ENCODE results near the gene MALSU1. TPM values are rescaled to one million over a fixed set of nuclear protein-coding genes. Genes with fewer than 3 reads are reported as not detected.

MALSU1 gene
- polyA plus RNA-seq, 1 of the 3 experiments (the other 2 are of a cell fraction), result 102 TPM

DNA sequence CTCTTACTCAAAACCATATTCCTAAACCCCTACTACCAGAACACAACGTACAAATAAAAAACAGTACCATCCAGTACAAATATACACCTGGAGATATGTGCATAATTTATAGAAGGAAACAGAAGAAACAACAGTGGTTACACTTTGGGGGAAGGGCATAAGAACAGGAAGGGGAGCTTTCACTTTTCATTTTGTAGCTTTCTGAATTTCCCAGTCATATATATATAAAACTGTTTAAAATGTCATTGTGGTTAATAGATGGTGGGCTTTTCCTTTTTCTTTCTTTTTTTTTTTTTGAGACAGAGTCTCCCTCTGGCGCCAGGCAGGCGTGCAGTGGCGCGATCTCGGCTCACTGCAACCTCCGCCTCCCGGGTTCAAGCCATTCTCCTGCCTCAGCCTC is 47.2 kb downstream of the MALSU1 start (continued):
- TF ChIP-seq CHD2 (IDR thresholded peaks at IDR 0.05; ENCODE audit: low read length, partially characterized antibody) (no peak), TAF1 (IDR thresholded peaks at IDR 0.05; ENCODE audit: borderline replicate concordance, low read depth, low read length) (no peak), ELF1 (IDR thresholded peaks at IDR 0.05) (no peak), MXI1 (IDR thresholded peaks at IDR 0.05; ENCODE audit: low read depth, low read length) (no peak), EZH2phosphoT487 (IDR thresholded peaks at IDR 0.05; ENCODE audit: borderline replicate concordance, low read depth) (no peak), FOSL2 (IDR thresholded peaks at IDR 0.05; ENCODE audit: borderline replicate concordance, low read depth) (no peak), SIN3A (IDR thresholded peaks at IDR 0.05; ENCODE audit: borderline replicate concordance, low read depth, low read length) (no peak)

DNA sequence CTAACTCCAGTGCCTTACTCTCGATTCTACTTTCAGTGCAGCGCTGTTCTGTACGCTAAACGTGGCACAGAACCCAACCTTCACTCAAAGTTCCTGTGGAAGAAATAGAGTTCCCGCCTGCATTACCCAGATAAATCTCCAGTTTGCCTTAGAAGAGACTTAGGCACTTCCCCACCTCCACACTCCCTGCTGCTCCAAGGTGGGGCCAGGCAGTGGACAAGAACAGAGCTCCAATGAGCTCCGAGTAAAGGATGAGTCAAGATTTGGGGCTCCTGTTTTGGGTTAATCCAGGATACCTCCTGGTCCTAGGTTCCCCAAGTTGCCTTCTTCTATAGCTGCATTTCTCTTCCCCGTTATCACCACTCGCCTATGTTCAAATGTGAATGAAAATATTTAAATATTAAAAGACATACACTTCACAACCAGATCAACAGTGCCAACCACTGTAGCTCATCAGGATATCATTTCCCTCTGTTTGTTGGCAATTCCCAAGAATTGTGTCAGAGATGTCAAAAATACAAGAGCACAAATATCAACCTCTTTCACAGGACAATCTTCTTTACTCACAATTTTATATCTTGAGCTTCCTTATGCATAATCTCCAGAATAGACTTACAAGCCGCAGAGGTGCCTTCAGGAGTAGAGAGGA is 48.0 kb downstream of the MALSU1 start:
- ChIA-PET POLR2A (no interaction called here), CTCF (interaction anchor here (0.7 to 1.3 kb wide), 2 partner anchors 11 kb away, joined by 3 to 4 read pairs; no protein-coding TSS in a partner anchor)
- H3K9ac ChIP-seq, result peak overlapping the region; percentile 26; the same call in 1 of the 2 replicates
- H3K4me1 ChIP-seq (ENCODE audit: control insufficient read depth in 1 of 2, insufficient read depth in 2 of 2, low read depth in 1 of 2, low read length in 1 of 2), result peaks cover 20 to 62% of the 10 kb centered on the region in 2 experiments
- TF ChIP-seq ELF1 (IDR thresholded peaks at IDR 0.05) (no peak), EZH2phosphoT487 (IDR thresholded peaks at IDR 0.05; ENCODE audit: borderline replicate concordance, low read depth) (no peak), USF1 (IDR thresholded peaks at IDR 0.05; ENCODE audit: borderline replicate concordance, low read depth) (no peak), NRF1 (IDR thresholded peaks at IDR 0.05; ENCODE audit: low read depth, low read length) (no peak), POLR2AphosphoS5 (IDR thresholded peaks at IDR 0.05; ENCODE audit: low read depth, low read length) (no peak), TEAD4 (IDR thresholded peaks at IDR 0.05; ENCODE audit: borderline replicate concordance, insufficient read depth) (no peak), EP300 (IDR thresholded peaks at IDR 0.05; ENCODE audit: borderline replicate concordance in 1 of 2, low read depth in 1 of 2, low read length in 1 of 2) (no peak)
- TF ChIP-seq, protein P1, sequence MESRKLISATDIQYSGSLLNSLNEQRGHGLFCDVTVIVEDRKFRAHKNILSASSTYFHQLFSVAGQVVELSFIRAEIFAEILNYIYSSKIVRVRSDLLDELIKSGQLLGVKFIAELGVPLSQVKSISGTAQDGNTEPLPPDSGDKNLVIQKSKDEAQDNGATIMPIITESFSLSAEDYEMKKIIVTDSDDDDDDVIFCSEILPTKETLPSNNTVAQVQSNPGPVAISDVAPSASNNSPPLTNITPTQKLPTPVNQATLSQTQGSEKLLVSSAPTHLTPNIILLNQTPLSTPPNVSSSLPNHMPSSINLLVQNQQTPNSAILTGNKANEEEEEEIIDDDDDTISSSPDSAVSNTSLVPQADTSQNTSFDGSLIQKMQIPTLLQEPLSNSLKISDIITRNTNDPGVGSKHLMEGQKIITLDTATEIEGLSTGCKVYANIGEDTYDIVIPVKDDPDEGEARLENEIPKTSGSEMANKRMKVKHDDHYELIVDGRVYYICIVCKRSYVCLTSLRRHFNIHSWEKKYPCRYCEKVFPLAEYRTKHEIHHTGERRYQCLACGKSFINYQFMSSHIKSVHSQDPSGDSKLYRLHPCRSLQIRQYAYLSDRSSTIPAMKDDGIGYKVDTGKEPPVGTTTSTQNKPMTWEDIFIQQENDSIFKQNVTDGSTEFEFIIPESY (IDR thresholded peaks at IDR 0.05; ENCODE audit: borderline replicate concordance, low read depth), result no peak
- peak overlapping the region; percentile 39 to 89; a peak in 3 of 4 replicates for H3K27ac ChIP-seq (ENCODE audit: low read depth in 2 of 2, low read length in 1 of 2)
- H3K79me2 ChIP-seq (ENCODE audit: insufficient read depth), result peaks cover 44% of the 10 kb centered on the region
- H4K20me1 ChIP-seq (ENCODE audit: insufficient read depth), result peaks cover 5% of the 10 kb centered on the region
- H3K4me3 ChIP-seq (ENCODE audit: low read depth in 2 of 2, low read length in 1 of 2), result peak overlapping the region; percentile 20 to 35; a peak in 2 of 4 replicates
- no peak overlapping the region for H2AFZ ChIP-seq (ENCODE audit: low read depth)
- DNase-seq, result no peak
- peak overlapping the region; percentile 66 for H3K4me2 ChIP-seq
- H3K9me3 ChIP-seq, result no peaks in the 10 kb centered on the region
- WGBS (ENCODE audit: low lambda C conversion rate), result 78% methylated on average over 9 of the region's 9 CpGs
- peaks cover 48 to 57% of the 10 kb centered on the region in 2 experiments for H3K36me3 ChIP-seq (replicated peaks in 1 of 2; ENCODE audit: control insufficient read depth in 1 of 2, insufficient read depth in 2 of 2, low read length in 1 of 2)
- H3K27me3 ChIP-seq (ENCODE audit: insufficient read depth), result no peaks in the 10 kb centered on the region
- peaks cover 53% of the 10 kb centered on the region for H3F3A ChIP-seq (replicated peaks; ENCODE audit: insufficient read depth)
- no peaks in the 10 kb centered on the region for H3K9me2 ChIP-seq
